Measurements from ENCODE around the gene DHRS9. TPM values are rescaled to one million over a fixed set of nuclear protein-coding genes. Genes with fewer than 3 reads are reported as not detected.

Gene DHRS9
- total RNA-seq, 1 donor from 2014 or later = not detected

- H3K27me3 ChIP-seq (ENCODE audit: control insufficient read depth, insufficient read depth, low read length) = peaks cover 12% of the 10 kb centered on the region
- TF ChIP-seq CTCF (IDR thresholded peaks at IDR 0.05; ENCODE audit: insufficient read depth, low read length, poor library complexity, severe bottlenecking) = no peak
- no peak for DNase-seq (ENCODE audit: low read depth)
- H3K4me3 ChIP-seq (ENCODE audit: low read depth, low read length) = no peak overlapping the region
- H3K36me3 ChIP-seq (ENCODE audit: control insufficient read depth, insufficient read depth, low read length) = no peaks in the 10 kb centered on the region
Measured at GRCh38 chr2:169106563-169107545, 37.5 kb downstream of the DHRS9 start.

DNA sequence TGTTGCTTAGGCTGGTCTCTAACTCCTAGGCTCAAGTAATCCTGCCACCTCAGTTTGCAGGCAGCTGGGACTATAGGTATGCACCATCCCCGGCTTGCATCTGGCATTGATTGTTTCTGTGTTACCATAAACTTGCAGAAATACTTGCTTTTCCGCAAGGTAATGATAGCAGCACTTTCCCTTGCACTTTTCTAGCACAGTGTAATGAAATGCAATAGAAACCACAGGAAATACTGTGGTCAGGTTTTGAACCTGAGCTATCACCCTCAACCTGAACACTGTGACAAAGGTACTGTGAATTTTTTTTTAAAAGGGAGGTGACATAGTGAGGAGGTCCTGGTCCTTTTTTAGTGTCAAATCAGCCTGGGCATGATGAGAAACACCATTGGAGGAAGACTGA is 38.3 kb downstream of the DHRS9 start:
- no peak overlapping the region for H3K4me3 ChIP-seq (ENCODE audit: low read depth, low read length)
- TF ChIP-seq CTCF (IDR thresholded peaks at IDR 0.05; ENCODE audit: insufficient read depth, low read length, poor library complexity, severe bottlenecking) = no peak
- DNase-seq (ENCODE audit: low read depth) = no peak
- no peaks in the 10 kb centered on the region for H3K36me3 ChIP-seq (ENCODE audit: control insufficient read depth, insufficient read depth, low read length)
- H3K27me3 ChIP-seq (ENCODE audit: control insufficient read depth, insufficient read depth, low read length) = peaks cover 12% of the 10 kb centered on the region

GRCh38 chr2:169108099-169108884 is 38.9 kb downstream of the DHRS9 start:
- Histone ChIP-seq H3K27me3 (ENCODE audit: control insufficient read depth, insufficient read depth, low read length) (peaks cover 12% of the 10 kb centered on the region), H3K36me3 (ENCODE audit: control insufficient read depth, insufficient read depth, low read length) (no peaks in the 10 kb centered on the region), H3K4me3 (ENCODE audit: low read depth, low read length) (no peak overlapping the region)
- no peak for TF ChIP-seq CTCF (IDR thresholded peaks at IDR 0.05; ENCODE audit: insufficient read depth, low read length, poor library complexity, severe bottlenecking)
- DNase-seq (ENCODE audit: low read depth) = no peak

GRCh38 chr2:169109502-169110409 is 40.4 kb downstream of the DHRS9 start:
- Histone ChIP-seq H3K27me3 (ENCODE audit: control insufficient read depth, insufficient read depth, low read length) (peaks cover 10% of the 10 kb centered on the region), H3K36me3 (ENCODE audit: control insufficient read depth, insufficient read depth, low read length) (no peaks in the 10 kb centered on the region), H3K4me3 (ENCODE audit: low read depth, low read length) (no peak overlapping the region)
- TF ChIP-seq CTCF (IDR thresholded peaks at IDR 0.05; ENCODE audit: insufficient read depth, low read length, poor library complexity, severe bottlenecking) = peak; percentile 88
- DNase-seq (ENCODE audit: low read depth) = no peak

- H3K4me3 ChIP-seq (ENCODE audit: low read depth, low read length) = no peak overlapping the region
- no peak for TF ChIP-seq CTCF (IDR thresholded peaks at IDR 0.05; ENCODE audit: insufficient read depth, low read length, poor library complexity, severe bottlenecking)
- H3K27me3 ChIP-seq (ENCODE audit: control insufficient read depth, insufficient read depth, low read length) = peaks cover 10% of the 10 kb centered on the region
- DNase-seq (ENCODE audit: low read depth) = no peak
- no peaks in the 10 kb centered on the region for H3K36me3 ChIP-seq (ENCODE audit: control insufficient read depth, insufficient read depth, low read length)
Measured at GRCh38 chr2:169110419-169110818, 41.1 kb downstream of the DHRS9 start.

All from kidney epithelial cell (primary cell).